K562 (cell line): ENCODE results near the gene WDR49.

Experiments used
- ZNF121 ChIP-seq: sonication (generic); formaldehyde crosslinking; conservative IDR thresholded peaks from 2 replicates; pipeline ENCODE4 v1.8.0; 2022; ENCODE audit warnings: missing genetic modification reagents
- ZNF143 ChIP-seq: sonication (generic); formaldehyde crosslinking; IDR thresholded peaks from 2 replicates; pipeline ENCODE4 v1.9.0; 2022; ENCODE audit warnings: mild to moderate bottlenecking, missing genetic modification reagents

DNA sequence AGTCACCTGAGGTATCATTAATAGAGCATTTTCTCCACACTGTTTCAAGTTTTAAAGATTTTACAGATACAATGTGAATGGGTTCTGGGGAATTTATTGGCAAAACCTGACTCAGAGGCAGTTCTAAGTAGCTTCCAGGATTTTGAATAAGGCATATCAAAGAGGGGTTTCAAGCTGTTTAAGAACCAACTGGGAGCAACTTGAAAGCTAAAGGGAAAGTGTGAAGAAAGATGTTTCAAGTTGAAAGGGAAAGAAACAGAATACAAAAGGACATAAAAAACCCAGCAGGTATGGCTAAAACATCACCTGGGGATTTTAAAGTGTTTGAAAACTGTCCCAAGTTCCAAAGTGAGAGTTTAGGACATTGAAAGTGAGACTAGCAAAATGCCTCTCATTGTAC, 162.1 kb downstream of the WDR49 start:
- TF ChIP-seq ZNF121 (CRISPR knock-in tag) = no peak
- no peak for TF ChIP-seq ZNF143 (CRISPR knock-in tag)
